Astrocyte (in vitro differentiated cells and primary cell): ENCODE data around the gene ARGFX.

ENCODE experiments used
- EZH2 ChIP-seq: IDR thresholded peaks from 2 replicates; pipeline ENCODE4 v1.6.1; 2012; ENCODE audit warnings: mild to moderate bottlenecking, low read length, inconsistent platforms; ENCODE audit not compliant: insufficient read depth
- TF ChIP-seq, protein P1 (sequence below): IDR thresholded peaks from 2 replicates; pipeline ENCODE4 v1.5.1; 2011; ENCODE audit warnings: low read depth, mild to moderate bottlenecking, inconsistent platforms, low read length, moderate library complexity; ENCODE audit not compliant: insufficient read depth

DNA sequence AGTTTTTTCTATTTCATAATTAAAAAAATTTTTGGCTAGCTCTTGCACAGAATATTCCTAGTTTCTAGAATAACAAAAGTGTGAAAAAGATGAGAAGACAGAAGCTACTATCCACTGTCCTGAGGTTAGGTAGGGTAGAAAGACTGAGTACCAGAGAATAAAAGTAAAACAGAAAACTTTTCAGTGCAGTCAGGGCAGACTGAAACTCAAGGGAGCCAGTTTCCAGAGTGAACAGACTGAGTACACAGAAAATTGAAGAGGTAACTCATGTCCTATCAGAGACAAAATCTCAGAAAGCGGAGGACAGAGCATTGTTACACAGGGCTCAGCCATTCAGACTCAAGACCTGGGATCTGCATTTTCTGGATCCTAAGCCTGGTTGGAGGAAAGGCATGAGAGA is 16.7 kb downstream of the ARGFX start:
- TF ChIP-seq EZH2: no peak
- TF ChIP-seq, protein P1, sequence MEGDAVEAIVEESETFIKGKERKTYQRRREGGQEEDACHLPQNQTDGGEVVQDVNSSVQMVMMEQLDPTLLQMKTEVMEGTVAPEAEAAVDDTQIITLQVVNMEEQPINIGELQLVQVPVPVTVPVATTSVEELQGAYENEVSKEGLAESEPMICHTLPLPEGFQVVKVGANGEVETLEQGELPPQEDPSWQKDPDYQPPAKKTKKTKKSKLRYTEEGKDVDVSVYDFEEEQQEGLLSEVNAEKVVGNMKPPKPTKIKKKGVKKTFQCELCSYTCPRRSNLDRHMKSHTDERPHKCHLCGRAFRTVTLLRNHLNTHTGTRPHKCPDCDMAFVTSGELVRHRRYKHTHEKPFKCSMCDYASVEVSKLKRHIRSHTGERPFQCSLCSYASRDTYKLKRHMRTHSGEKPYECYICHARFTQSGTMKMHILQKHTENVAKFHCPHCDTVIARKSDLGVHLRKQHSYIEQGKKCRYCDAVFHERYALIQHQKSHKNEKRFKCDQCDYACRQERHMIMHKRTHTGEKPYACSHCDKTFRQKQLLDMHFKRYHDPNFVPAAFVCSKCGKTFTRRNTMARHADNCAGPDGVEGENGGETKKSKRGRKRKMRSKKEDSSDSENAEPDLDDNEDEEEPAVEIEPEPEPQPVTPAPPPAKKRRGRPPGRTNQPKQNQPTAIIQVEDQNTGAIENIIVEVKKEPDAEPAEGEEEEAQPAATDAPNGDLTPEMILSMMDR: no peak
